ENCODE data around the gene ZNF260.
"Not testable (repeated sequence)": the region's sequence is repeated elsewhere in the genome, so short reads cannot be mapped to it uniquely, and the experiment has no call there.

The ZNF260 gene

GRCh38 chr19:36490846-36491245 is 37.2 kb downstream of the ZNF260 start:
- in situ Hi-C loops (cut with MboI; ENCODE audit: low sequenced_read_pairs): not testable (repeated sequence)

- in situ Hi-C loops (cut with MboI; ENCODE audit: low sequenced_read_pairs): no loop called here
Observed at GRCh38 chr19:36489920-36490415, 38.1 kb downstream of the ZNF260 start.

- in situ Hi-C loops (cut with MboI; ENCODE audit: low sequenced_read_pairs): no loop called here
Observed at GRCh38 chr19:36489118-36489919, 38.8 kb downstream of the ZNF260 start, which contains the start of gene ZNF566. ZNF566 (minus strand) TSS chr19:36489561; CDS start chr19:36476557, 13,004 bp downstream.

GRCh38 chr19:36488846-36489117 is 39.3 kb downstream of the ZNF260 start:
- in situ Hi-C loops (cut with MboI; ENCODE audit: low sequenced_read_pairs): no loop called here

GRCh38 chr19:36488118-36488845 is 39.8 kb downstream of the ZNF260 start:
- in situ Hi-C loops (cut with MboI; ENCODE audit: low sequenced_read_pairs): no loop called here

- in situ Hi-C loops (cut with MboI; ENCODE audit: low sequenced_read_pairs): no loop called here
Observed at GRCh38 chr19:36483653-36484052, 44.4 kb downstream of the ZNF260 start.

GRCh38 chr19:36482876-36483275 is 45.2 kb downstream of the ZNF260 start:
- in situ Hi-C loops (cut with MboI; ENCODE audit: low sequenced_read_pairs): no loop called here

Measured in HL-60/S4 treated with retinoic acid at 250 ng/mL for 4 days and 3 days (cell line).